Suprapubic skin (tissue), 4 donors: ENCODE results near the gene LDLRAD2. TPM values are rescaled to one million over a fixed set of nuclear protein-coding genes. Genes with fewer than 3 reads are reported as not detected.
A peak's percentile ranks its signal among the peaks of the same experiment; 100 is the strongest.
"Not testable (repeated sequence)": the region's sequence is repeated elsewhere in the genome, so short reads cannot be mapped to it uniquely, and the experiment has no call there.

Experiments
- DNase-seq, 2 donors: peaks; one replicate each; pipeline ENCODE4 v3.0.0-alpha.2; 2019; ENCODE audit warnings: low spot score in 2 of 2
- H3K27ac ChIP-seq: fragments of 200-600 bp; sonication (generic); one replicate; pipeline ENCODE4 v1.5.1; 2019
- H3K27me3 ChIP-seq: fragments of 200-600 bp; sonication (generic); one replicate; pipeline ENCODE4 v1.5.1; 2019
- H3K36me3 ChIP-seq: fragments of 200-600 bp; sonication (generic); one replicate; pipeline ENCODE4 v1.5.1; 2019
- H3K4me1 ChIP-seq: fragments of 200-600 bp; sonication (generic); one replicate; pipeline ENCODE4 v1.5.1; 2019
- H3K4me3 ChIP-seq: fragments of 200-600 bp; sonication (generic); one replicate; pipeline ENCODE4 v1.5.1; 2019; ENCODE audit warnings: mild to moderate bottlenecking
- H3K9me3 ChIP-seq: fragments of 200-600 bp; sonication (generic); one replicate; pipeline ENCODE4 v1.5.1; 2019
- EP300 ChIP-seq: sonication (generic); formaldehyde crosslinking; IDR thresholded peaks from one replicate; pipeline ENCODE4 v1.6.1; 2017; ENCODE audit warnings: antibody characterized with exemption
- POLR2A ChIP-seq, 2 donors: fragments of 450-650 bp; IDR thresholded peaks; one replicate each; pipeline ENCODE4 v1.6.1; 2017; ENCODE audit warnings: antibody characterized with exemption in 2 of 2, mild to moderate bottlenecking in 2 of 2, moderate library complexity in 2 of 2
- POLR2AphosphoS5 ChIP-seq, 3 donors: sonication (generic); formaldehyde crosslinking; IDR thresholded peaks; one replicate each; pipeline ENCODE4 v1.6.1; 2017; ENCODE audit warnings: antibody characterized with exemption in 3 of 3
- WGBS: methylation state at CpG from one replicate; pipeline ENCODE4 v1.1.5; 2018; 5-methylcytosine and 5-hydroxymethylcytosine counted together
- total RNA-seq, 4 donors: library from RNA; depleted of rRNA; stranded (reverse); fragments of >200 nt; gene quantifications; one replicate each; pipeline ENCODE4 v1.1.0, GENCODE V29; 2016
- TF ChIP-seq, protein P1 (sequence below), 2 donors: fragments of 200-600 bp in 1 of 2; fragments of 450-650 bp in 1 of 2; sonication (generic) in 1 of 2; IDR thresholded peaks; one replicate each; pipeline ENCODE4 v1.5.1; 2016 to 2019; ENCODE audit warnings: antibody characterized with exemption in 2 of 2, mild to moderate bottlenecking in 1 of 2, moderate library complexity in 1 of 2

The LDLRAD2 gene
- total RNA-seq, 4 donors from 2014 or later = 0.13 to 0.29 TPM; not detected in 2

DNA sequence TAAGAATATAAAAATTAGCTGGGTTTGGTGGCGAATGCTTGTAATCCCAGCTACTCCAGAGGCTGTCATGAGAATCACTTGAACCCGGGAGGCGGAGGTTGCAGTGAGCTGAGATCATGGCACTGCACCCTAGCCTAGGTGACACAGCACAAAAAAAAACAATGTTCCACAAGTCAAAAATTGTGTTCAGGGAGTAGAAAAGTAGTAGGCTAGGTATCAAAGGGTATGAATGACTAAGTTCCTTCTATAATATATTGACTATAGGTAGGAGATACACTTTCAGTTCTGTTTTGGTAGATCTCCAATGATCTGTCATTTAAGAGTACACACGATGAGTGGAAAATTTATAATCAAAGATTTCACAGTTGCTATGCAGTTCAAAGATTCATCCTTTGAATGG, 45.9 kb upstream of the LDLRAD2 start:
- Histone ChIP-seq H3K9me3 (no peaks in the 10 kb centered on the region), H3K4me1 (peaks cover 47% of the 10 kb centered on the region), H3K27ac (no peak overlapping the region), H3K36me3 (no peaks in the 10 kb centered on the region), H3K27me3 (no peaks in the 10 kb centered on the region), H3K4me3 (no peak overlapping the region)
- DNase-seq = no peak
- WGBS = 71% methylated on average over 4 of the region's 4 CpGs
- TF ChIP-seq, protein P1, sequence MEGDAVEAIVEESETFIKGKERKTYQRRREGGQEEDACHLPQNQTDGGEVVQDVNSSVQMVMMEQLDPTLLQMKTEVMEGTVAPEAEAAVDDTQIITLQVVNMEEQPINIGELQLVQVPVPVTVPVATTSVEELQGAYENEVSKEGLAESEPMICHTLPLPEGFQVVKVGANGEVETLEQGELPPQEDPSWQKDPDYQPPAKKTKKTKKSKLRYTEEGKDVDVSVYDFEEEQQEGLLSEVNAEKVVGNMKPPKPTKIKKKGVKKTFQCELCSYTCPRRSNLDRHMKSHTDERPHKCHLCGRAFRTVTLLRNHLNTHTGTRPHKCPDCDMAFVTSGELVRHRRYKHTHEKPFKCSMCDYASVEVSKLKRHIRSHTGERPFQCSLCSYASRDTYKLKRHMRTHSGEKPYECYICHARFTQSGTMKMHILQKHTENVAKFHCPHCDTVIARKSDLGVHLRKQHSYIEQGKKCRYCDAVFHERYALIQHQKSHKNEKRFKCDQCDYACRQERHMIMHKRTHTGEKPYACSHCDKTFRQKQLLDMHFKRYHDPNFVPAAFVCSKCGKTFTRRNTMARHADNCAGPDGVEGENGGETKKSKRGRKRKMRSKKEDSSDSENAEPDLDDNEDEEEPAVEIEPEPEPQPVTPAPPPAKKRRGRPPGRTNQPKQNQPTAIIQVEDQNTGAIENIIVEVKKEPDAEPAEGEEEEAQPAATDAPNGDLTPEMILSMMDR (IDR thresholded peaks at IDR 0.05) = no peak
- no peak for TF ChIP-seq EP300
- no peak for TF ChIP-seq POLR2AphosphoS5 (IDR thresholded peaks at IDR 0.05)
- no peak for TF ChIP-seq POLR2A (IDR thresholded peaks at IDR 0.05)

DNA sequence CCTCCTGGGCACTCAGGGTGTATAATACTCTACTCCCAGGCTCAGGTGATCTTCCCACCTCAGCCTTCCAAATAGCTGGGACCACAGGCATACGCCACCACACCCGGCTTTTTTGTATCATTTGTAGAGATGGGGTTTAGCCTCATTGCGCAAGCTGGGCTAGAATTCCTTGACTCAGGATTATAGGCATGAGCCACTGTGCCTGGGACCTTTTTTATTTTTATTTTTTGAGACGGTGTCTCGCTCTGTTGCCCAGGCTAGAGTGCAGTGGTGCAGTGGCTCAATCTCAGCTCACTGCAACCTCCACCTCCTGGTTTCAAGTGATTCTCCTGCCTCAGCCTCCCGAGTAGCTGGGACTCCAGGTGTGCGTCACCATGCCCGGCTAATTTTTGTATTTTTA, 45.0 kb upstream of the LDLRAD2 start:
- 89% methylated on average over 8 of the region's 8 CpGs for WGBS
- not testable (repeated sequence) for H3K36me3 ChIP-seq, H3K27ac ChIP-seq, H3K9me3 ChIP-seq, H3K4me3 ChIP-seq, H3K27me3 ChIP-seq, DNase-seq
- peaks cover 47% of the 10 kb centered on the region for H3K4me1 ChIP-seq

DNA sequence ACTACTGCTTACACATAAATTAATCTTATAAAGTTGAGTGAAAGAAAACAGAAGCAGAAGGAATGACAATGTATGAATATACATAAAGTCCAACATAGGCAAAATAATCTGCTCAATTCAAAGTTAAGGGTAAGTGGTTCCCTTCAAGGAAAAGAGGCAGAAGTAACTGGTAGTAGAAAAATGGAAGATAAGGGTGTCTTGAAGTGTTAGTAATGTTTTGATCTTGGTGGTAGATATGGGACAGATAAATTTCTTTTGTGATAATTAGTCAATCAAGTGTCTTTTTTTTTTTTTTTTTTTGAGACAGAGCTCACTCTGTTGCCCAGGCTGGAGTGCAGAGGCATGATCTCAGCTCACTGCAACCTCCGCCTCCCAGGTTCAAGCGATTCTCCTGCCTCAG, 41.9 kb upstream of the LDLRAD2 start:
- TF ChIP-seq POLR2AphosphoS5 (IDR thresholded peaks at IDR 0.05) (no peak), EP300 (no peak), POLR2A (IDR thresholded peaks at IDR 0.05) (no peak)
- TF ChIP-seq, protein P1 (IDR thresholded peaks at IDR 0.05) = no peak
- Histone ChIP-seq H3K4me1 (peaks cover 29% of the 10 kb centered on the region), H3K27me3 (no peaks in the 10 kb centered on the region), H3K36me3 (no peaks in the 10 kb centered on the region), H3K4me3 (no peak overlapping the region), H3K27ac (no peak overlapping the region), H3K9me3 (no peaks in the 10 kb centered on the region)
- no peak for DNase-seq
- whole genome bisulfite sequencing = 100% methylated on average over 2 of the region's 2 CpGs

DNA sequence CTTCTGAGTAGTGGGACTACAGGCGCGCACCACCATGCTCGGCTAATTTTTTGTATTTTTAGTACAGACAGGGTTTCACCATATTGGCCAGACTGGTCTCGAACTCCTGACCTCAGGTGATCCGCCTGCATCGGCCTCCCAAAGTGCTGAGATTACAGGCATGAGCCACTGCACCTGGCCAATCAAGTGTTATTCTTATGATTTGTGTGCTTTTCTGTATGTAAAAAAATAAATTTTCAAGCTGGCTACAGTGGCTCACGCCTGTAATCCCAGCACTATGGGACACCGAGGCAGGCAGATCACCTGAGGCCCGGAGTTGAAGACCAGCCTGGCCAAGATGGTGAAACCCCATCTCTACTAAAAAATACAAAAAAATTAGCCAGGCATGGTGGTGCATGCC, 41.5 kb upstream of the LDLRAD2 start:
- not testable (repeated sequence) for H3K27ac ChIP-seq, H3K4me3 ChIP-seq, H3K27me3 ChIP-seq, H3K36me3 ChIP-seq, DNase-seq, H3K9me3 ChIP-seq
- 93% methylated on average over 9 of the region's 9 CpGs for WGBS
- H3K4me1 ChIP-seq = peaks cover 25% of the 10 kb centered on the region

DNA sequence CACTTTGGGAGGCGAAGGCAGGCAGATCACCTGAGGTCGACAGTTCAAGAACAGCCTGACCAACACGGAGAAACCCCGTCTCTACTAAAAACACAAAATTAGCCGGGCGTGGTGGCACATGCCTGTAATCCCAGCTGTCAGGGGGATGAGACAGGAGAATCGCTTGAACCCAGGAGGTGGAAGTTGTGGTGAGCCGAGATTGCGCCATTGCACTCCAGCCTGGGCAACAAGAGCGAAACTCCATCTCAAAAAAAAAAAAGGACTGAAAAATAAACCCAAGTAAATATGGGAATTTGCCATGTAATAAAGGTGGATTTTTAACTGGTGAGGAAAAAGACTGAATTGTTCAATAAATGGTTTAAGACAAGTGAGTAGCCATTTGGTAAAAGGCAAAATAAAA, 40.4 kb upstream of the LDLRAD2 start:
- WGBS = 79% methylated on average over 10 of the region's 10 CpGs

DNA sequence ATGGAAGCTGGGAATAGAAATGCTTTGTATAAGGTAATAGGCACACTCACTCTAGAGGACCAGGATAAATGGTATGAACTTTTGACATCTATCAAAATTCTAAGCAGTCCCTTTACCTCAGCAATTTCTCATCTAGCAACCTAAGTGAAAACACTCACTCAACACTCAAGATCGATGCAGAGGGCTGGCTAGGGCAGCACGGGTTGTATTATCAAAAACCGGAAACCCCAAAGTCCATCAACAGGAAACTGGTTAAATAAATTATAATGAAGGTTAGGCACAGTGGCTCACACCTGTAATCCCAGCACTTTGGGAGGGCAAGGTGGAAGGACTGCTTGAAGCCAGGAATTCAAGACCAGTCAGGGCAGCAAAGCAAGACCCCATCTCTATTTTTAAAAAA, 38.5 kb upstream of the LDLRAD2 start:
- Histone ChIP-seq H3K4me1 (peaks cover 6% of the 10 kb centered on the region), H3K36me3 (no peaks in the 10 kb centered on the region), H3K9me3 (no peaks in the 10 kb centered on the region), H3K27me3 (no peaks in the 10 kb centered on the region), H3K27ac (no peak overlapping the region), H3K4me3 (no peak overlapping the region)
- DNase-seq = no peak
- 71% methylated on average over 3 of the region's 3 CpGs for WGBS
- no peak for TF ChIP-seq POLR2A (IDR thresholded peaks at IDR 0.05)
- TF ChIP-seq, protein P1 (IDR thresholded peaks at IDR 0.05) = no peak
- TF ChIP-seq POLR2AphosphoS5 (IDR thresholded peaks at IDR 0.05) = no peak
- no peak for TF ChIP-seq EP300

More for the DNA sequence above, 40.4 kb upstream of the LDLRAD2 start:
- not testable (repeated sequence) for H3K36me3 ChIP-seq, DNase-seq, H3K4me3 ChIP-seq, H3K27ac ChIP-seq, H3K9me3 ChIP-seq, H3K27me3 ChIP-seq
- peaks cover 16% of the 10 kb centered on the region for H3K4me1 ChIP-seq

DNA sequence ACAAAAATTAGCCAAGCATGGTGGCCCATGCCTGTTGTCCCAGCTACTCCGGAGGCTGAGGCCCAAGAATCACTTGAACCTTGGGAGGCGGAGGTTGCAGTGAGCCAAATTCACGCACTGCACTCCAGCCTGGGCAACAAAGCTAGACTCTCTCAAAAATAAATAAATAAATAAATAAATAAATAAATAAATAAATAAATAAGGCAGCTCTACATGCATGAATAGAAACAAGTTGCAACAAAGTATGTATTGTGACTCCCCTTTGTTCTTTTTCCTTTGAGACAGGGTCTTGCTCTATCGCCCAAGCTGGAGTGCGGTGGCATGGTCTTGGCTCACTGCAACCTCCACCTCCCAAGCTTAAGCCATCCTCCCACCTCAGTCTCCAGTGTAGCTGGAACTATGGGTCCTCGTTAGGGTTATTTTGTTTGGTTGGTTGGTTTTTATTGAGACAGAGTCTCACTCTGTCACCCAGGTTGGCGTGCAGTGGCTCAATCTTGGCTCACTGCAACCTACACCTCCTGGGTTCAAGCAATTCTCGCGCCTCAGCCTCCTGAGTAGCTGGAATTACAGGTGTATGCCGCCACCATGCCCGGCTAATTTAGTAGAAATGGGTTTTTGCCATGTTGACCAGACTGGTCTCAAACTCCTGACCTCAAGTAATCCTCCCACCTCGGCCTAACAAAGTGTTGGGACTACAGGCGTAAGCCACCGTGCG, 37.1 kb upstream of the LDLRAD2 start:
- peak overlapping the region; percentile 9 for H3K27ac ChIP-seq
- no peak for DNase-seq
- no peak for TF ChIP-seq POLR2A (IDR thresholded peaks at IDR 0.05)
- TF ChIP-seq, protein P1 (IDR thresholded peaks at IDR 0.05) = no peak
- TF ChIP-seq POLR2AphosphoS5 (IDR thresholded peaks at IDR 0.05) = no peak
- no peak for TF ChIP-seq EP300
- H3K4me1 ChIP-seq = peaks cover 11% of the 10 kb centered on the region
- H3K27me3 ChIP-seq = no peaks in the 10 kb centered on the region
- no peaks in the 10 kb centered on the region for H3K9me3 ChIP-seq
- 82% methylated on average over 15 of the region's 15 CpGs for WGBS
- no peak overlapping the region for H3K4me3 ChIP-seq
- H3K36me3 ChIP-seq = no peaks in the 10 kb centered on the region
